HL-60 (cell line): ENCODE data around the gene LTBR.

Experiments
- GABPA ChIP-seq: IDR thresholded peaks from 2 replicates; pipeline ENCODE4 v1.6.1; 2012; ENCODE audit warnings: low read depth
- POLR2AphosphoS5 ChIP-seq: IDR thresholded peaks from 2 replicates; pipeline ENCODE4 v1.6.1; 2012; ENCODE audit warnings: low read depth
- TF ChIP-seq, protein P1 (sequence below): IDR thresholded peaks from one replicate; pipeline ENCODE4 v1.5.1; 2011; ENCODE audit warnings: low read length, control low read depth, inconsistent platforms; ENCODE audit not compliant: insufficient read depth
- TF ChIP-seq, protein P2 (sequence below): IDR thresholded peaks from 2 replicates; pipeline ENCODE4 v1.6.1; 2012; ENCODE audit warnings: low read depth; ENCODE audit not compliant: insufficient replicate concordance

DNA sequence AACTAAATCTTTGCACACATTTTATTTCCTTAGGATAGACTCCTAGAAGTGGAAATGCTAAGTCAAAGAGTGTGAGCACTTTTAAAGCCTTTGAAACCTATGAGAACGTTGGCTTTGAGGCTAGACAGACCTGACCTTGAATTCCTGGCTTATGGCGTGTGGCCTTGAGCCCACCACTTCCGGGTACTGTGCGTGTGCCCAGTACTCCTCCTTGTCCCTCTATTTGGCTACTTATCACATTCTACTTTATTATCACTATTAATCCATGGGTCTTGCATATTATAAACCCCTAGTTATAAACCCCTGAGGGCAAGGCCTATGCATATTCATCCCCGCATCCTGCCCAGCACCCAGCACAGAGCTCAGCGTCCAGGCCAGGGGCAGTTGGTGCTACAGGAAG is 34.8 kb downstream of the LTBR start:
- TF ChIP-seq POLR2AphosphoS5 (no peak), GABPA (no peak)
- TF ChIP-seq, protein P1, sequence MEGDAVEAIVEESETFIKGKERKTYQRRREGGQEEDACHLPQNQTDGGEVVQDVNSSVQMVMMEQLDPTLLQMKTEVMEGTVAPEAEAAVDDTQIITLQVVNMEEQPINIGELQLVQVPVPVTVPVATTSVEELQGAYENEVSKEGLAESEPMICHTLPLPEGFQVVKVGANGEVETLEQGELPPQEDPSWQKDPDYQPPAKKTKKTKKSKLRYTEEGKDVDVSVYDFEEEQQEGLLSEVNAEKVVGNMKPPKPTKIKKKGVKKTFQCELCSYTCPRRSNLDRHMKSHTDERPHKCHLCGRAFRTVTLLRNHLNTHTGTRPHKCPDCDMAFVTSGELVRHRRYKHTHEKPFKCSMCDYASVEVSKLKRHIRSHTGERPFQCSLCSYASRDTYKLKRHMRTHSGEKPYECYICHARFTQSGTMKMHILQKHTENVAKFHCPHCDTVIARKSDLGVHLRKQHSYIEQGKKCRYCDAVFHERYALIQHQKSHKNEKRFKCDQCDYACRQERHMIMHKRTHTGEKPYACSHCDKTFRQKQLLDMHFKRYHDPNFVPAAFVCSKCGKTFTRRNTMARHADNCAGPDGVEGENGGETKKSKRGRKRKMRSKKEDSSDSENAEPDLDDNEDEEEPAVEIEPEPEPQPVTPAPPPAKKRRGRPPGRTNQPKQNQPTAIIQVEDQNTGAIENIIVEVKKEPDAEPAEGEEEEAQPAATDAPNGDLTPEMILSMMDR = no peak
- TF ChIP-seq, protein P2, sequence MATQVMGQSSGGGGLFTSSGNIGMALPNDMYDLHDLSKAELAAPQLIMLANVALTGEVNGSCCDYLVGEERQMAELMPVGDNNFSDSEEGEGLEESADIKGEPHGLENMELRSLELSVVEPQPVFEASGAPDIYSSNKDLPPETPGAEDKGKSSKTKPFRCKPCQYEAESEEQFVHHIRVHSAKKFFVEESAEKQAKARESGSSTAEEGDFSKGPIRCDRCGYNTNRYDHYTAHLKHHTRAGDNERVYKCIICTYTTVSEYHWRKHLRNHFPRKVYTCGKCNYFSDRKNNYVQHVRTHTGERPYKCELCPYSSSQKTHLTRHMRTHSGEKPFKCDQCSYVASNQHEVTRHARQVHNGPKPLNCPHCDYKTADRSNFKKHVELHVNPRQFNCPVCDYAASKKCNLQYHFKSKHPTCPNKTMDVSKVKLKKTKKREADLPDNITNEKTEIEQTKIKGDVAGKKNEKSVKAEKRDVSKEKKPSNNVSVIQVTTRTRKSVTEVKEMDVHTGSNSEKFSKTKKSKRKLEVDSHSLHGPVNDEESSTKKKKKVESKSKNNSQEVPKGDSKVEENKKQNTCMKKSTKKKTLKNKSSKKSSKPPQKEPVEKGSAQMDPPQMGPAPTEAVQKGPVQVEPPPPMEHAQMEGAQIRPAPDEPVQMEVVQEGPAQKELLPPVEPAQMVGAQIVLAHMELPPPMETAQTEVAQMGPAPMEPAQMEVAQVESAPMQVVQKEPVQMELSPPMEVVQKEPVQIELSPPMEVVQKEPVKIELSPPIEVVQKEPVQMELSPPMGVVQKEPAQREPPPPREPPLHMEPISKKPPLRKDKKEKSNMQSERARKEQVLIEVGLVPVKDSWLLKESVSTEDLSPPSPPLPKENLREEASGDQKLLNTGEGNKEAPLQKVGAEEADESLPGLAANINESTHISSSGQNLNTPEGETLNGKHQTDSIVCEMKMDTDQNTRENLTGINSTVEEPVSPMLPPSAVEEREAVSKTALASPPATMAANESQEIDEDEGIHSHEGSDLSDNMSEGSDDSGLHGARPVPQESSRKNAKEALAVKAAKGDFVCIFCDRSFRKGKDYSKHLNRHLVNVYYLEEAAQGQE = no peak
